Measurements from ENCODE around the gene CNOT6.
"Not testable (repeated sequence)": the region's sequence is repeated elsewhere in the genome, so short reads cannot be mapped to it uniquely, and the experiment has no call there.

The CNOT6 gene

GRCh38 chr5:180494060-180494509 lies at the start of gene CNOT6:
TSS of gene CNOT6 (plus strand) at chr5:180494379. CDS start at chr5:180529277, 34,898 bp downstream.
- H3K27me3 Mint-ChIP-seq (ENCODE audit: low read depth): no peaks in the 10 kb centered on the region
- peaks cover 15% of the 10 kb centered on the region for H3K36me3 Mint-ChIP-seq (ENCODE audit: low read depth)
- peaks cover 3% of the 10 kb centered on the region for H3K9me3 Mint-ChIP-seq
- peak within 1 kb of the TSS; percentile 98 for H3K4me3 Mint-ChIP-seq
- H3K4me1 Mint-ChIP-seq (ENCODE audit: low read depth): peaks cover 31% of the 10 kb centered on the region
- peak within 1 kb of the TSS; percentile 92 for H3K27ac Mint-ChIP-seq

GRCh38 chr5:180454752-180455151 lies 39.4 kb upstream of the CNOT6 start:
- H3K9me3 Mint-ChIP-seq: no peaks in the 10 kb centered on the region

DNA sequence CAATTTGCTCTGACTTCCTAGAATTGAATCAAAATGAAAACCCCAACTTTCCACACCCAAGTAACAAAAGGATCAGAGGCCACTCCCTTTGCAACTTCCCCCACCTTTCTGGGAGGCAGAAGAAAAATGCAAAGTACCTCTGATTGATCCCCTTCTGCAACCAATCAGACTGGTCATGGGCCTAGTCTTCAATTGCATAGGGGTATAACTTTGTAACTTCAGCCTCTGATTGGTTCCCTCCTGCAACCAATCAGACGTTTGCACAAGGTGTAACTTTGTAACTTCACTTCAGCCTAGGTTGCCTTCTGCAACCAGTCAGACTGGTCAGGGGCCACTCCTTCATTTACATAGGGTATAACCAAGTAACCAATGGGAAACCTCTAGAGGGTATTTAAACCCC lies 38.3 kb upstream of the CNOT6 start:
- Mint-ChIP-seq H3K4me3 (no peak overlapping the region), H3K9me3 (no peaks in the 10 kb centered on the region), H3K4me1 (ENCODE audit: low read depth) (peaks cover 4% of the 10 kb centered on the region)

More at GRCh38 chr5:180454752-180455151, 39.4 kb upstream of the CNOT6 start:
- Mint-ChIP-seq H3K4me1 (ENCODE audit: low read depth) (peaks cover 4% of the 10 kb centered on the region), H3K27ac (no peak overlapping the region), H3K4me3 (no peak overlapping the region), H3K27me3 (ENCODE audit: low read depth) (peaks cover 24% of the 10 kb centered on the region), H3K36me3 (ENCODE audit: low read depth) (no peaks in the 10 kb centered on the region)

GRCh38 chr5:180456792-180457191 lies 37.4 kb upstream of the CNOT6 start:
- no peaks in the 10 kb centered on the region for H3K9me3 Mint-ChIP-seq
- H3K27ac Mint-ChIP-seq: peak overlapping the region; percentile 7
- H3K27me3 Mint-ChIP-seq (ENCODE audit: low read depth): peaks cover 13% of the 10 kb centered on the region
- no peak overlapping the region for H3K4me3 Mint-ChIP-seq
- H3K36me3 Mint-ChIP-seq (ENCODE audit: low read depth): no peaks in the 10 kb centered on the region
- H3K4me1 Mint-ChIP-seq (ENCODE audit: low read depth): peaks cover 4% of the 10 kb centered on the region

More for the DNA sequence above, 38.3 kb upstream of the CNOT6 start:
- H3K36me3 Mint-ChIP-seq (ENCODE audit: low read depth): no peaks in the 10 kb centered on the region
- H3K27ac Mint-ChIP-seq: no peak overlapping the region
- peaks cover 19% of the 10 kb centered on the region for H3K27me3 Mint-ChIP-seq (ENCODE audit: low read depth)

DNA sequence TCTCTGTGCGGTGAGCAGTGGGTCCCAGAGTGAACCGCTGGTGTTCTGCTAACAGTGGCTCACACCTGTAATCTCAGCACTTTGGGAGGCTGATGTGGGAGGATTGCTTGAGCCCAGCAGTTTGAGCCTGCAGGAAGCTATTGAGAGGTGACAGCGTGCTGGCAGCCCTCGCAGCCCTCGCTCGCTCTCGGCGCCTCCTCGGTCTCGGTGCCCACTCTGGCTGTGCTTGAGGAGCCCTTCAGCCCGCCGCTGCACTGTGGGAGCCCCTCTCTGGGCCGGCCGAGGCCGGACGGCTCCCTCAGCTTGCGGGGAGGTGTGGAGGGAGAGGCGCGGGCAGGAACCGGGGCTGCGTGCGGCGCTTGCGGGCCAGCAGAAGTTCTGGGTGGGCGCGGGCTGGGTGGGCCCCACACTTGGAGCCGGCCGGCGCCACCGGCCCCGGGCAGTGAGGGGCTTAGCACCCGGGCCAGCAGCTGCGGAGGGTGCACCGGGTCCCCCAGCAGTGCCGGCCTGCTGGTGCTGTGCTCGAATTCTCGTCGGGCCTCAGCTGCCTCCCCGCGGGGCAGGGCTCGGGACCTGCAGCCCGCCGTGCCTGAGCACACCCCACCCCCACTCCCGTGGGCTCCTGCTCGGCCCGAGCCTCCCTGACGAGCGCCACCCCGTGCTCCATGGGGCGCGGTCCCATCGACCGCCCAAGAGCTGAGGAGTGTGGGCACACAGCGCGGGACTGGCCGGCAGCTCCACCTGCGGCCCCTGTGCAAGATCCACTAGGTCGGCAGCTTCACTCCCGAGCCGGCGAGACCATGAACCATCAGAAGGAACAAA lies 35.1 kb upstream of the CNOT6 start:
- H3K4me1 Mint-ChIP-seq (ENCODE audit: low read depth); H3K27ac Mint-ChIP-seq; H3K27me3 Mint-ChIP-seq (ENCODE audit: low read depth); H3K4me3 Mint-ChIP-seq; H3K9me3 Mint-ChIP-seq; H3K36me3 Mint-ChIP-seq (ENCODE audit: low read depth): not testable (repeated sequence)

DNA sequence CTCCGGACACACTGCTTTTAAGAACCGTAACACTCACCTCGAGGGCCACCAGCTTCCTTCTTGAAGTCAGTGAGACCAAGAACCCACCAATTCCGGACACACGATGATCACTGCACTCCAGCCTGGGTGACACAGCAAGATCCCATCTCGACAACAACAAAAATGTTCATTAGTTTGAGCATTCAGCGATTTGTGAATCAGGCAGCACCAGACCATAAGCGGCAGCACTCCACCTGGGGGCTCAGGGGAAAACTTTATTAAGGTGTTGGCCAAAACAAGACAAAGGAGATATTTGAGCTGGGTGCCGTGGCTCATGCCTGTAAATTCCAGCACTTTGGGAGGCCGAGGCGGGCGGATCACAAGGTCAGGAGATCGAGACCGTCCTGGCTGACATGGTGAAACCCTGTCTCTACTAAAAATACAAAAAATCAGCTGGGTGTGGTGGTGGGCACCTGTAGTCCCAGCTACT lies 34.5 kb upstream of the CNOT6 start:
- H3K9me3 Mint-ChIP-seq; H3K36me3 Mint-ChIP-seq (ENCODE audit: low read depth); H3K4me3 Mint-ChIP-seq; H3K27ac Mint-ChIP-seq; H3K27me3 Mint-ChIP-seq (ENCODE audit: low read depth); H3K4me1 Mint-ChIP-seq (ENCODE audit: low read depth): not testable (repeated sequence)

DNA sequence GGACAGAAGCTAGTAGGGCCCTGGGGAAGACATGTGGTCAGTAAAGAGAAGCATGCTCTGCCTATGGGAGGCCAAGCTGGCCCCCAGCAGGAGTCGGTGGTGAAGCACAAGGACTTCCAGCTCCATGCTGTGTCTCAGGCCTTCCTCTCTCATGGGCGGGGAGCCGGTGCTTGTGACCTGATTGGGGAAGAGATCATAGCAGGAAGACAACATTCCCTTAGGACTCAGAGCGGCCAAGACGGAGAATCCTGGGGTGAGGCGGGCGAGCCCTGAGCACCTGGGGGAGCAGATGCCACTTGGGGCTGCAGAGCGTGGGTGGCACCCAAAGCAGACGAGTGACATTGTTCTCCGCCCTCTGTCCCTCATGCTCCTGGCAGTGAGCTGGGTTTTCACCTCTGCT lies 33.3 kb upstream of the CNOT6 start:
- Mint-ChIP-seq H3K36me3 (ENCODE audit: low read depth) (no peaks in the 10 kb centered on the region), H3K4me3 (no peak overlapping the region), H3K9me3 (no peaks in the 10 kb centered on the region), H3K27ac (no peak overlapping the region), H3K4me1 (ENCODE audit: low read depth) (peaks cover 4% of the 10 kb centered on the region), H3K27me3 (ENCODE audit: low read depth) (no peaks in the 10 kb centered on the region)

DNA sequence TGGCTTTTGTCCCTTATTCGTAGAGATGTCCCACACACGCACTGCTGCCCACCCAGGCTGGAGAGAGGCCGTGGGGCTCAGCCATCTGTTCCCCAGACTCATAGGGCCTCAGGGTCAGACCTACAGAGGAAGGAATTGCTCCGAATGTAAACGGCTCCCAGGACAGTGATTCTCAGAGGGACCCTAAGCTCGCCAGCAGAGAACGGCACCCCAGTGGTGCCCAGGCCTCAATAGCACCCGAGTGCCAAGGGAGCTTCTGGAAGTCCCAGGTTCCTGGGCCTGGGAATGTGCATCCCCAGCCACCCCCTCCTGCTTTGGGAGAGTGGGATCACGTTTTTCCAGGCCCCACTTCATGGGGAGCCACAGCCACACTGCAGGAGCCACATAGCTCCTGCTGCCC lies 32.9 kb upstream of the CNOT6 start:
- H3K9me3 Mint-ChIP-seq: no peaks in the 10 kb centered on the region
- H3K36me3 Mint-ChIP-seq (ENCODE audit: low read depth): no peaks in the 10 kb centered on the region
- H3K27me3 Mint-ChIP-seq (ENCODE audit: low read depth): no peaks in the 10 kb centered on the region
- peaks cover 4% of the 10 kb centered on the region for H3K4me1 Mint-ChIP-seq (ENCODE audit: low read depth)
- H3K27ac Mint-ChIP-seq: no peak overlapping the region
- H3K4me3 Mint-ChIP-seq: no peak overlapping the region

- no peaks in the 10 kb centered on the region for H3K9me3 Mint-ChIP-seq
- H3K4me1 Mint-ChIP-seq (ENCODE audit: low read depth): no peaks in the 10 kb centered on the region
- H3K36me3 Mint-ChIP-seq (ENCODE audit: low read depth): no peaks in the 10 kb centered on the region
- H3K4me3 Mint-ChIP-seq: no peak overlapping the region
- H3K27ac Mint-ChIP-seq: no peak overlapping the region
- no peaks in the 10 kb centered on the region for H3K27me3 Mint-ChIP-seq (ENCODE audit: low read depth)
Observed at GRCh38 chr5:180463216-180463900, 30.8 kb upstream of the CNOT6 start.

DNA sequence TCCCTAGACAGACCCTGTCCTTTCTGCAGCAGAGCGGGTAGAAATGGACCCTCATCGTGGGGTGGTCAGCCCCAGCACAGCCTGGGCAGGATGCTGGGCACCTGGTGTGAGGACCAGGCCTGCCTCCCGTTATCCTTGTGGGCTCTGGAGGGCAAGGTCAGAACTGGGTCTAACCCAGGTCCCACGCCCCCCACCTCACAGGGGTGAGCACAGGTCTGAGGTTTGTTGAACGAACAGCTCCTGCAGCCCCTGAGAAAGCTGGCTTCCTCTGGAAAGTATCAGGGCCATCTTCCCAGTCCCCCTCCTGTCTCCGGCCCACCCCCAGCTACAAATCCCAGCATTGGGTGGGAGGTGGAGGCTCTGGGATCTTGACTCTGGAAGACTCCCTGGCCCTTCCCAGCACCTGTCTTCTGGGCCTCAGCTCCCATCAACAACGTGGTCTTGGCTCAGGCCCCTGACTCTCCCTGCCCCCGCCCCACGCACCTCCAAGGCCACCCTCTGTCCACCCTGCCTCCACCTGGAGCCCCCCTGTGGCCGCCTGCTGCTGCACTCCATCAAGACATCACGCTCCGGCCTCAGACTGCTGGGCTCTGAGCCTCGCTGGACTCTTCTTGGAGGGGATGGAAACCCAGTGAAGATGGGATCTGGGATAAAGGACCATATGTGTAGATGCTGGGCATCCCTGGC lies 30.1 kb upstream of the CNOT6 start:
- Mint-ChIP-seq H3K27me3 (ENCODE audit: low read depth) (no peaks in the 10 kb centered on the region), H3K27ac (no peak overlapping the region), H3K4me1 (ENCODE audit: low read depth) (no peaks in the 10 kb centered on the region), H3K9me3 (no peaks in the 10 kb centered on the region), H3K36me3 (ENCODE audit: low read depth) (no peaks in the 10 kb centered on the region), H3K4me3 (no peak overlapping the region)

DNA sequence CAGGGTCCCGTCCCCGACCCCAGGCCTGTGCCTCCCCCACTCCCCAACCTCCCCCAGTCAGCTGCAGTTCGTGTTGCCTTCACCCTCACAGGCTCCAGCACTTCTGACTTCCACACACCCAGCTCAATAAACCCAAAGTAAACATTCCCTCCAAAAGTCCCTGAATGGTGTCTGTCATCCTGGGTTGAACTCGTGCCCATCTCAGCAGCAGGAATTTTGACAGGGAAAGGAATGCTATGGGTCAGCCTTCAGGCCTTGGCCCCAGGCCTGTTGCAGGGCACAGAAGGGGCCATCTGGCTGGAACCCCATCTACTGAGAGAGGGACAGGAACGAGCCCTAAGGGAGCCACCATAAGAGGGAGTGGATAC lies 29.6 kb upstream of the CNOT6 start:
- H3K27ac Mint-ChIP-seq: no peak overlapping the region
- H3K4me3 Mint-ChIP-seq: no peak overlapping the region
- no peaks in the 10 kb centered on the region for H3K4me1 Mint-ChIP-seq (ENCODE audit: low read depth)
- H3K36me3 Mint-ChIP-seq (ENCODE audit: low read depth): no peaks in the 10 kb centered on the region
- no peaks in the 10 kb centered on the region for H3K9me3 Mint-ChIP-seq
- H3K27me3 Mint-ChIP-seq (ENCODE audit: low read depth): no peaks in the 10 kb centered on the region

DNA sequence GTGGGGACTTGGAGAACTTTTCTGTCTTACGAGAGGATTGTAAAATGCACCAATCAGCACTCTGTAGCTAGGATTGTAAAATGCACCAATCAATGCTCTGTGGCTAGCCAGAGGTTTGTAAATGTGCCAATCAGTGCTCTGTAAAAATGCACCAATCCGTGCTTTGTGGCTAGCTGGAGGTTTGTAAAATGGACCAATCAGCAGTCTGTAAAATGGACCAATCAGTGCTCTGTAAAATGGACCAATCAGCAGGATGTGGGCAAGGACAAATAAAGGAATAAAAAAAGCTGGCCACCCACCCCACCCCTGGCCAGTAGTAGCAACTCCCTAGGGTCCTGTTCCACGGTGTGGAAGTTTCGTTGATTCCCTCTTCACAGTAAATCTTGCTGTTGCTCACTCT lies 29.1 kb upstream of the CNOT6 start:
- not testable (repeated sequence) for H3K4me1 Mint-ChIP-seq (ENCODE audit: low read depth); H3K36me3 Mint-ChIP-seq (ENCODE audit: low read depth); H3K9me3 Mint-ChIP-seq; H3K27me3 Mint-ChIP-seq (ENCODE audit: low read depth); H3K4me3 Mint-ChIP-seq; H3K27ac Mint-ChIP-seq

GRCh38 chr5:180466316-180466715 lies 27.9 kb upstream of the CNOT6 start:
- Mint-ChIP-seq H3K4me1 (ENCODE audit: low read depth) (no peaks in the 10 kb centered on the region), H3K27ac (no peak overlapping the region), H3K4me3 (no peak overlapping the region), H3K27me3 (ENCODE audit: low read depth) (no peaks in the 10 kb centered on the region), H3K9me3 (no peaks in the 10 kb centered on the region), H3K36me3 (ENCODE audit: low read depth) (no peaks in the 10 kb centered on the region)

GRCh38 chr5:180467028-180467975 lies 26.9 kb upstream of the CNOT6 start:
- Mint-ChIP-seq H3K4me1 (ENCODE audit: low read depth) (no peaks in the 10 kb centered on the region), H3K27ac (no peak overlapping the region), H3K27me3 (ENCODE audit: low read depth) (no peaks in the 10 kb centered on the region), H3K36me3 (ENCODE audit: low read depth) (no peaks in the 10 kb centered on the region), H3K4me3 (no peak overlapping the region), H3K9me3 (no peaks in the 10 kb centered on the region)

Data from T-helper 1 cell treated with Interleukin-12 subunit alpha and Interleukin-12 subunit beta and Interleukin-4 antibody, amounts not matched to agents 30 μg/mL and 1 μg/mL, for 36 hours (primary cell).